GM21737 (cell line): ENCODE data around the gene KCNT1.

Experiments used
- ATAC-seq: cut with Tn5 transposase; IDR thresholded peaks from one replicate; pipeline ENCODE4 v1.9.1; 2021; ENCODE audit warnings: mild to moderate bottlenecking, moderate library complexity; ENCODE audit not compliant: unreplicated experiment

The KCNT1 gene

GRCh38 chr9:135698767-135699166, 3.2 kb upstream of the KCNT1 start:
- no peak for ATAC-seq

DNA sequence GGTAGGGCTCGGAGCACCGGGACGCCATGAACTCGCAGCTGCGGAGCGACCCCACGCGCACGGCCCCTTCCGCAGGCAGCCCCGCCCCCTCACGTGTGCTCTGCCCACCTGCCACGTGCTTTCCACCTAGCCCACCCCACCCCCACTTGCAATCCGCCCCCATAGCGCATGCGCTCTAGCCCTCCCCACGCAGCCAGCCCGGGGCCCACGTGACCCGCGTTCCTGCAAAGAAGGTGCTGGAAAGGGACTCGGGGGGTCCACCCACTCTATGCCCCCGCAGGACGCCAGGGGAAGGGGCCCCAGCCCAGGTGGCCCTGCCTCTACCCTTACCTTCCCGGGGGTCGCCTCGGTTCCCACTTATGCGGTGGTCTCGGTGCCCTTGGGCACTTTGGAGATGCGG, 2.5 kb upstream of the KCNT1 start, which contains the start of gene SOHLH1:
SOHLH1 (minus strand) TSS at position 42 of the 400 bp plus-strand sequence; CDS start at position 28, 14 bp downstream.
- no peak for ATAC-seq

GRCh38 chr9:135700525-135700924, 1.5 kb upstream of the KCNT1 start:
- no peak for ATAC-seq

GRCh38 chr9:135701067-135701958, 672 bp upstream of the KCNT1 start:
- no peak for ATAC-seq

DNA sequence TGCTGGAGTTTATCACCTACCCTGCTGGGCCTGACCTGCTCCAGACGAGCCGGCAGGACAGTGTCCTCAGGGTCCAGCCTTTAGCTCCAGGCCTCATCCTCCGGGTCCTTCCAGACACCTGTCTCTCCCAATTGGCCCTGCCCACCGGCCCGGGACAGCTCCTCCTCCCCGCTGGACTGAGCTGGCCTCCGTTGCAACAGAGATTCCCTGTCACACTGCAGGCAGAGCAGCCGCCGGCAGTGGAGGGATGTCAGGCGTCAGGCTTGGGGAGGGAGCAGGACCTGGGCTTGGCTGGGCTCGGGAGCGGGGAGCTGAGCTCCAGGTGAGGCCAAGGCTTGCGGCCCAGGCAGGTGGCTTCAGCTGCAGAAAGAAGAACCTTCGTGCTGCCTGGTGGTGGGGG, 1.7 kb downstream of the KCNT1 start:
- no peak for ATAC-seq

- ATAC-seq, result no peak
Measured at GRCh38 chr9:135704483-135704882, 2.5 kb downstream of the KCNT1 start.

- ATAC-seq, result no peak
Measured at GRCh38 chr9:135705376-135705775, 3.4 kb downstream of the KCNT1 start.

GRCh38 chr9:135706288-135706687, 4.3 kb downstream of the KCNT1 start:
- no peak for ATAC-seq

DNA sequence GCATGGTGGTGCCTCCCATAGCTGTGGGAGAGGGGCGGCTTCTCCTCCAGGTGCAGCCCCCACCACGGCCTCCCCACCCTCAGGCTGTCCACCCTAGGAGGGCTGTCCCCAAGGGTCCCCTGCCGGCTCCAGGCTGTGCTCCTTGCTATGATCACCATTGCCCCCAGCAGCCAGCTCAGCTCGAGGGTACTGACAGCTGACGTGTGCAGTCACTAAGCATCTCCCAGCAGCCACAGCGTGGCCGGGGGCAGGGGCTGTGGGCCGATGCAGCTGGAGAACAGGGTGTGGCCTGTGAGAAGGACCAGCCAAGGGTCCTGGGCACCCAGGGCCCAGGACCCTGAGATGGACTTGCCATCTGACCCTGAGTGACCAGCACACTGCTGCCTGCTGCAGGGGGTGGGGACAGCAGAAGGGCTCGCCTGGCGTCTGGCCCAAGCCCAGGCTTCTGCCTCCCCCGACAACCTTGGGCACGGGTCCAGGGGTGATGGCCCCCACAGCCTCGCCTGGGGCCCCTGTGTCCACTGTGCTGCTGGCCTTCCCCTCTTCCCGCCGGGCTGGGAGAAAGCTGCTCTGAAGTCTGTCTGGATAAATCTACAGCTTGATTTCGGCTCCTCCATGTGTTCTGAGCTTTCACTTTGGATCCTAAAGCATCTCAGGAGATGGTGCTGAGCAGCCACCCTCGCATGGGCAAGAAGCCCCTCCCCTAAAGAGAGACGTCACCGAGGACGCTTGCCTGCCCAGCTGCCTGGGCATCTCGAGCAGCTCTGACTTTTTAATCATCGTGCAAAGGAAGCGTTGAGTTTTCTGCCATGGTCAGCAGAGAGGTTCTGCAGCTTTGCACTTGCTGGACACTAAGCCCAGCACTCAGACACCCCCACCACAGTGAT, 5.5 kb downstream of the KCNT1 start:
- no peak for ATAC-seq

DNA sequence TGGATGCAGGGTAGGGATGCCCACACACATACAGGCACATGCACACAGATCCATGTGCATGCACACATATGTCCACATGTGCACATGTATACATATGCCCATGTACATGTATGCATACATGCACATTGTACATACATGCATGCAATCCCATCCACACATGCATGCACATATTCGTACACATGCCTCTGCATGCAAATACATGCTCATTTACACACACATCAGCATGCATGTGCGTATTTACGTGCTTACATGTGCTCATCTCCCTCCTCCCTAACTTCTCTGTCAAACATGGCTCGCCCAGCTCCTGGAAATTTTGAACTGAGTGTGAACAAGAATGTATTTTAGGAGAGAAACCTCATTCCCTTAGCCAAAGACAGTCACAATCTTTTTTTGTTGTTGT, 6.2 kb downstream of the KCNT1 start:
- no peak for ATAC-seq

DNA sequence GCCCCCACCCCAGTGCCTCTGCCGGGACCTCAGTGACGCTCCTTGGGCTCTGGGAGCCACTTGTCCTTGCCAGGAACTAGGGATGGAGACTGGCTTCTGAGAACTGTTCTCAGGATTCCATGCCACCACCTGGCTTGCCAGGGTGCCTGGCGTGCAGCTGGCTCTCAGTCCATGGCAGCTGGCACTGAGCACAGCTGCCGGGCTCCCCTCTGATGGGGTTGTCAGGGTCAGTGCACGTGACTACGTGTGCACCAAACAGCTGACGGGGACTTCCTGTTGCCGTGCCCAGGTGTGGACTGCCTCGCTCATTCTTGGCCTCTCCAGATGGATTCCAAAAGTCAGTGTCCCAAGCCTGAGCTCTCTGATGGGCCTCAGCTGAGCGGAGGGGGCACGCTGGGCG, 9.4 kb downstream of the KCNT1 start:
- ATAC-seq, result no peak

DNA sequence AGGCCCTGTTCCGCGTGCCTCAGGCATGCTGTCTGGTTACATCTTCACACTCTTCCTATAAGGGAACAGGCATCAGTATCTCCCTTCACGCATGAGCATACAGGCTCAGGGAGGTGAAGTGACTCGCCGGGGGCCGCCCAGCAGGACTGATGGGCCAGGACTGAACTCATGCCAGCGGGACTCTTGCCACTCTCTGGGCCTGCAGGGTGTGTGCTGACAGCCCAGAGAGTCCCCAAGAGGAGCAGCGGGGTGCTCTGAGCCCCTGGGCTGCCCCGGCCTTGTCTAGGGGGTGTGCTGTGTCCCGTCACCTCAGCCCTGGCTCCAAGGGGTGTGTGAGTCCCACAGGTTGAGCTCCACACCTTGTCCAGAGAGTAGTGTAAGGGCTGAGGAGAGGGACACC, 9.9 kb downstream of the KCNT1 start:
- ATAC-seq, result no peak

GRCh38 chr9:135712613-135713295, 10.8 kb downstream of the KCNT1 start:
- no peak for ATAC-seq

DNA sequence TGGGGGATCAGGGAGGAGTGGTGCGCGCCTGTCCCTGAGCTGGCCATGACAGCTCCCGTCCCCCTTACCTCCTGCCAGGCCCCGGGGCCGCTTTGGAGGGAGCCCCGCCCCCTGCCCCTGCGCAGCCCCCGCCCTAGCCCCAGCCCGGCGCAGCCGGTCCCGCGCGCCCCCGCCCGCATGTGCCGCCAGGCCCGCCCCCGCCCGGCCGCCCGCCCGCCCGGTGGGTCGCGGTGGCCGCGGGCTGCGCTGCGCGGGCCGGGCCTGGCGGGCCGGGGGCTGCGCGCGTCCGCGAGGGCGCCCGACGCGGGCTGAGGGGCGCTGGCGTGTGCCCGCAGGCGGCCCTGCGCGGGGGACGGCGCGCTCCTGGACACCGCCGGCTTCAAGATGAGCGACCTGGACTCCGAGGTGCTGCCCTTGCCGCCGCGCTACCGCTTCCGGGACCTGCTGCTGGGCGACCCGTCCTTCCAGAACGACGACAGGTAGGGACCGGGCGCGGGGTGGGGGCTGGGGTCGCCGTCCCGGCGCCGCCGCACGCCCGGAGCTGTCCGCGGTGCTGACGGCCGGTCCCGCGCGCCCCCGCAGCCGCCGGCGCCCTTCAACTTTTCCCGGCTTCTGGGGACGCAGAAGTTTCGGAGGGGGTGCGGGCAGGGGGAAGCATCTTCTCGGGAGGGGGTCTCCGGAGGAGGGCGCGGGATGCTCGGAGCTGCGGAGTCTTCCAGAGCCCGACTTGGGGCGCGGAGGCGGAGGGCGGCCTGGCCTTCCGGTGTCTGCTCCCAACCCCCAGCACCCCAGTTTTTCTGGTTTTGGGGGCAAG, 12.5 kb downstream of the KCNT1 start:
- ATAC-seq, result no peak

GRCh38 chr9:135715056-135715595, 13.1 kb downstream of the KCNT1 start:
- no peak for ATAC-seq

- no peak for ATAC-seq
Measured at GRCh38 chr9:135716045-135716444, 14.1 kb downstream of the KCNT1 start.

DNA sequence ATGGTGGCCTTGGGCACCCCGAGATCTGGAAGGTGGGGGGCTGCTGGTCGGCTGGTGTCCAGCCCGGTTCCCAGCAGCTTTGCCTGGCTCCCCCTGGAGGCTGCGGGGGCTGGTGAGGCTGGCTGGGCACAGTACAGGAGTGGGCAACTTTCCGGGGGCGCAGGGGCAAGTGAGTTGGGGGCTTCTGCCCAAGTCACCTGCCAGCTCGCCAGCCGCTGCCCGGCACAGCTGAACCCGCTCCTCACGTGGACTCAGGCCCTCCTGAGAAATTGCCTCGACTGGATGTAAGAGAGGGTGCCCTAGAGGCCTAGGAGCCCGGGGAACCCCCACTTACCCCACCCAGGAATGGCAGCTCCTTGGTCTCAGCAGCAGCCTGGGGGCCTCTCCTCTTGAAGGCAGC, 15.4 kb downstream of the KCNT1 start:
- ATAC-seq, result no peak

DNA sequence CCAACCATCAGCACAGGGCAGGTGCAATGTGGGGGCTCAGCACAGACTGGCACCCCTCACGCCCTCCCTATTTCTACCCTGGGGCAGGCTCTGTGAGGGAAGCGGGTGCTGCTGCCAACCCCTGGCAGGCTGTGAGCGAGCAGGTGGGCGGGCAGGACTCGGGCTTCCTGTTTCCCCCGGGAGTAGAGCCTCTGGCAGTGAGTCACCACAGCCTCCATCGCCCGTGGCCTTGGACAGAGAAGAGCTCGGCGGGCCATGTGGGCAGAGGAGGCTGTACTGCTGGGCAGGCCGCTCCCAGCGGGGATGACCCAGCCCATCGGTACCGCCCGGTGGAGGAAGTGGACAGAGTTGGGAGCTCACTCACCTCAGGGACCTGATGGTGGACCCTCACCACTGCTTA, 16.6 kb downstream of the KCNT1 start:
- no peak for ATAC-seq

GRCh38 chr9:135719472-135719871, 17.5 kb downstream of the KCNT1 start:
- ATAC-seq, result no peak

GRCh38 chr9:135722365-135722764, 20.4 kb downstream of the KCNT1 start:
- no peak for ATAC-seq
